Epithelial cell of prostate (primary cell): ENCODE measurements around the gene SET.

ENCODE experiments used
- DNase-seq: peaks from one replicate; pipeline ENCODE4 v3.0.0-alpha.2; 2011; ENCODE audit warnings: low read depth, low spot score
- H3K27ac ChIP-seq: fragments of 450-650 bp; 2 replicates; pipeline ENCODE4 v1.5.1; 2017; ENCODE audit warnings: mild to moderate bottlenecking

Gene SET

GRCh38 chr9:128706671-128707381 is 17.8 kb downstream of the SET start:
- DNase-seq: no peak
- no peak overlapping the region for H3K27ac ChIP-seq

DNA sequence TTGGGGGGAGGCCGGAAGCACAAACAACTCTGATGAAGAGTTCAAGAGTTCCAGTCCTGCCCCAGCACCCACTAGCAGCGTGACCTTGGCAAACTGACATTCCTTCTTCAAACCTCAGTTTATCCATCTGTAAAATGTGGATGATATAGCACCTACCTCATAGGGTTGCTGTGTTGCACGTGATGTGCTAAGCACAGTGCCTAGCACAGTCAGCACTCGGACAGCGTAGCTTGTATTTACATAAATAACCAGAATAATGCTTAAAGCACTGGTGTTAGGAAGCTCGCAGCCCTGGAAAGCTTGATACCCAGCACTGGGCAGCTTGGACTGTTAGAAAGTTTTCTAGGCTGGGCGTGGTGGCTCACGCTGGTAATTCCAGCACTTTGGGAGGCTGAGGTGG is 18.4 kb downstream of the SET start:
- DNase-seq: no peak
- no peak overlapping the region for H3K27ac ChIP-seq

GRCh38 chr9:128712451-128713410 is 23.7 kb downstream of the SET start:
- no peak for DNase-seq
- H3K27ac ChIP-seq: no peak overlapping the region

GRCh38 chr9:128713411-128713780 is 24.4 kb downstream of the SET start:
- DNase-seq: no peak
- H3K27ac ChIP-seq: no peak overlapping the region

DNA sequence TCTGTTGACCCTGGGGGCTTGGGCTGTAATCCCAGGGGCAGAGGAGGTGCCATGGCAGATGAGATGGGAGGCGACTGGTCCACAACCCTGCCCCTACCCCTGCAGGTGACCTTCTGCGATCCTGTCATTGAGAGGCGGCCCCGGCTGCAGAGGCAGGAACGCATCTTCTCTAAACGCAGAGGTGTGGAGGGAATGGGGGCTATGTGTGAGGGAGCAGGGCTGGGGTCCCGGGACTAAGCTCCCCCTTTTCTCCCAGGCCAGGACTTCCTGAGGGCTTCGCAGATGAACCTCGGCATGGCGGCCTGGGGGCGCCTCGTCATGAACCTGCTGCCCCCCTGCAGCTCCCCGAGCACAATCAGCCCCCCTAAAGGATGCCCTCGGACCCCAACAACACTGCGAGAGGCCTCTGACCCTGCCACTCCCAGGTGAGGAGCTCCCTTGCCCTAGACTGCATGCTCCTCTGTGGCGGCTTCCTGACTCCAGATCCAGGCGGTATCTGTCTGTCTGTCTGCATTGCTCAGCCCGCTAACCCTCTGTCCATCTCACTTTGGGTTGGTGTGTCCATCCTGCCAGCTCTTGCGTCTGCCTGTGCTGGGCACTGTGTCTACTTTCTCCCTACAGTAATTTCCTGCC is 25.0 kb downstream of the SET start:
- no peak for DNase-seq

GRCh38 chr9:128714586-128715435 is 25.8 kb downstream of the SET start:
- H3K27ac ChIP-seq: no peak overlapping the region

More for the DNA sequence above, 25.0 kb downstream of the SET start:
- H3K27ac ChIP-seq: no peak overlapping the region

DNA sequence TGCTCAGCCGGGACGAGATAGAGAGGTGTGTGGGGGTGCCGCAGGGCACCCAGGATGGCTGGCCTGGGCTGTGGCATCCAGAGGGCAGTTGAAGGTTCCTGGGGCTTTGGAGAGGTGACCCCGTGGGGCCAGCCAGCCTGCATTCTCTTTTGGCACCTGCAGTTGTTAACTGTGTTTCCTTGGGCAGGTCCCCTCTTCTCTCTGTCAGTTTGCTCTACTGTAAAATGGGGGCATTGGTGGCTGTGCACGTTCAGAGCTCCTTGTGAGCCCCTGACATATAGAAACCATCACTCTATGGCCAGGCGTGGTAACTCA is 26.4 kb downstream of the SET start:
- DNase-seq: no peak
- no peak overlapping the region for H3K27ac ChIP-seq

More at GRCh38 chr9:128714586-128715435, 25.8 kb downstream of the SET start:
- no peak for DNase-seq

DNA sequence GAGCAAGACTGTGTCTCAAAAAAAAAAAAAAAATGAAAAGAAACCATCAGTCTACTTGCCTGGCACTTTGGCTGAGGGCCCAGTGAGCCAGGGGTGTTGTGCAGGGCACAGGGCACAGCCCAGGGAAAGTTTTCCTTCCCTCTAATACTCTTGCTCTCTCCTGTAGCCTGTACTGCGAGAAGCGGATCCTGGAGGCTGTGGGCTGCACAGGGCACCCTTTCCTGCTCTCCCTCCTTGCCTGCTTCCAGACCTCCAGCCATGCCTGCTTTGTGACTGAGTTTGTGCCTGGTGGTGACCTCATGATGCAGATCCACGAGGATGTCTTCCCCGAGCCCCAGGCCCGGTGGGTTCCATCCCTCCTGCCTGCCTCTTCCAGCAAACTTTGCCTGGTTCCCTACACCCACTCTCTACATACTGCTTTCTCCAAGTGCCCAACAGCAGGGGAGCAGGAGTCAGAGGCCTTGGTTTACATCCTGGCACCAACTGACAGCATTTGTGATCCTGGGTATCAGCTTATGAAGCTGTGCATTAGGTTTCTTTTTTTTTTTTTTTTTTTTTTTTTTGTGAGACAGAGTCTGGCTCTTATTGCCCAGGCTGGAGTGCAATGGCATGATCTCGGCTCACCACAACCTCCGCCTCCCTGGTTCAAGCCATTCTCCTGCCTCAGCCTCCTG is 27.7 kb downstream of the SET start:
- H3K27ac ChIP-seq: no peak overlapping the region
- no peak for DNase-seq

GRCh38 chr9:128718047-128718446 is 29.0 kb downstream of the SET start:
- H3K27ac ChIP-seq: no peak overlapping the region
- DNase-seq: no peak

GRCh38 chr9:128718475-128718874 is 29.5 kb downstream of the SET start:
- H3K27ac ChIP-seq: no peak overlapping the region
- no peak for DNase-seq

DNA sequence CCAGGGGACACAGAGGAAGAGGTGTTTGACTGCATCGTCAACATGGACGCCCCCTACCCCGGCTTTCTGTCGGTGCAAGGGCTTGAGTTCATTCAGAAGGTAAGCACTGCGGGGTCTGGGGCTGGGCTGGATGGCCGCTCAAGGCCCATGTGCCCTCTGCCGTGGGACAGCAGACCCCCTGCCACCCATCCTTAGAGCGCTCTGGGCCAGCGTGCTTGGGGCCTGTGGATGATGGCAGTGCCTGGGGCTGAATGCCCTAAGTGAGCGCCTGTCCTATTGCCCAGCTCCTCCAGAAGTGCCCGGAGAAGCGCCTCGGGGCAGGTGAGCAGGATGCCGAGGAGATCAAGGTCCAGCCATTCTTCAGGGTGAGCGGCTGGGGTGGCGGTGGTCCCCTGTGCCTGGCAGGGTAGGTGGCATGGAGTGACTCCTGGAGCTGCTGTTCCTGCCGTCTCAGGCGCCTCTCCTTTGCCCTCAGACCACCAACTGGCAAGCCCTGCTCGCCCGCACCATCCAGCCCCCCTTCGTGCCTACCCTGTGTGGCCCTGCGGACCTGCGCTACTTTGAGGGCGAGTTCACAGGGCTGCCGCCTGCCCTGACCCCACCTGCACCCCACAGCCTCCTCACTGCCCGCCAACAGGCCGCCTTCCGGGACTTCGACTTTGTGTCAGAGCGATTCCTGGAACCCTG is 31.0 kb downstream of the SET start:
- no peak overlapping the region for H3K27ac ChIP-seq
- DNase-seq: no peak

DNA sequence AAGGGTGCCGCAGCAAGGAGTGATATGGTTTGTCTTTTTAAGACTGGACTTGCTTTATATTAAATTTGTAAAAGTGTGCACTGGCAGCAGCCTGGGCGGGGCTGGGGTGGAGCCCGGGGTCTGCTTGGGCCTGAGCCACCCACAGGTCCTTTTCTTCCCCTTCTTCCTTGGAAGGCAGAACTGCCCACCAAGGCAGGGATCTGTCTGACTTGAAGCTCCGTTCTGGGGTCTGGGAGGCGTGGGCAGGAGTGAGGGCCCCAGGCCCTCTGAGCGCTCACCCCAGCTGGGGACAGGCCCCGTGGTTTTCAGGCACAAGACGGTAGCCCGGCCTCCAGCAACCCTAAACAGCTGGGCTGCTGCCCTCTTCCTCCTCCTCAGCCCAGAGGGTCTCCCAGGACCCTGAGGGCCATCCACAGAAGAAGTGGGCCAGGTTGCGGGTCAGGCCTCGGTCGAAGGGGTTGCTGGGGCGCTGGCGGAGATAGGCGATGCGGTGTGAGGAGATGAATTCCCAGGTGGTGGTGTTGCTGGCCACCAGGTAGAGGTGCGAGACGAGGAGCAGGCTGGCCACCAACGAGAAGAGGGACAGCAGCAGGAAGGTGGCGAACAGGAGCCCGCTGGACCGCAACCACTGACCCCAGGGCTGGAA is 31.9 kb downstream of the SET start:
- DNase-seq: no peak

DNA sequence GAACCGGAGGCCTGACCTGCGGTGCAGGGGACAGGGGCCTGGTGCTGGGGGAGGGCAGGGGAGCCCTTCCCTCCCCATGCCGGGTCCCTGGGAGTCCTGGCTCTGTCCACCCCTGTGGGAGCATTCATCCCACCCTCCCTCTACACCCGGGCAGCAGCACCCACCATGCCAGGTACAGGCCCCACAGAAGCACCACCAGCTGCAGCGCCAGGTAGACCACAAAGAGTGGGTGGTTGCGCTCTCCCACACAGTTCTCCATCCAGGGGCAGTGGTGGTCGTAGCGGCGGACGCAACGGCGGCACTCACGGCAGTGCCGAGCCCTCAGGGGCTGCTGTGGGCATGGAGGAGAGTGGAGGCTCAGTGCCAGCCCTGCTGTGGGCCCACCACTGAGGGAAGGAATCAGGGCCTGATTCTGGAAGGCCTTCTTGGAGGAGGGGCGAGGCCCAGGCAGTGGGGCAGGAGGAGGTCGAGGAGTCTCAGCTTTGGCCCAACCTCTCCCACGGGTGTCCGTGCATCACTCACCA is 32.5 kb downstream of the SET start:
- H3K27ac ChIP-seq: no peak overlapping the region
- no peak for DNase-seq

More for the DNA sequence above, 31.9 kb downstream of the SET start:
- H3K27ac ChIP-seq: no peak overlapping the region

DNA sequence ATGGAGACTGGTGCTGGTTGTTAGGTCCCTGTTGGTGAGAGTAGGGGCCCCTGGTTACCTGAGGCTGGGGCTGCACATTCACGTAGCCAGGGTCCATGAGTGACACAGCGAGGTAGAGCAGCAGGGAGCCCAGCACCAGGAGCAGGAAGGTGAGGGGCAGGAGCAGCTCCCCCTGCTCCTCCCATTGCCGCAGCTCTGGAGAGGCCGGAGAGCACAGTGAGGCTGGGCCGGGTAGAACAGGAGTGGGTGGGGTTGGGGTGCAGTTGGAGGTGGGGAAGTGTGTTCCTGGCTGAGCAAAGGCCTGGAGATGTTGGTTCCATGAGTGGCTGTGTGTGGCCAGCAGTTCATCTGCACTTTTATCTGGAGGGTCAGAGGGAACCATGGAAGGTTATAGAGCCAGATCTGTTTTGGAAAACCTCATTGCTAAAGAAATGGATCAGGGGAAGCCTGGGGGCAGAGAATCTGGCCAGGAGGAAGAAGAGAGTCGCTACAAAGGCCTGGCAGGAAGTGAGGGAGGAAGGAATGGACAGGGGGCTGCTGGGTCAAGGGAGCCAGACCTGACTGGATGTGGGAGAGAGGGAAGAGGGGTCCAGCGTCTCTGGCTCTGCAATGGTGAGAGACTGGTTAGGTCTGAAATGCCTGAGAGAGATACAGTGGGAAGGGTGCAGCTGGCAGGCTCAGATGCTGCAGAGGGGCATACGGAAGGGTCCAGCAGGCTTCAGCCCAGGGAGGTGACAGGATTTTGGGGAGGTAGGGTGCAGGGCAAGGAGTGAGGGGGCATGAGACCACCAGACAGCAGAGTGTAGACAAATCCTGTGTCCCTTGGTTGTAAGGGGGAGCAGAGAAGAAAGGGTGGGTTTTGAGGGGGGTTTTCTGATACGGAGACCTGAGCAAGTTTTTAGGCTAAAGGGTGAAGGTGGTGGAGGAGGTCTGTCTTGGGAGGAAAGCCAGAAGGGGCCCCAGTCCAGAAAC is 33.6 kb downstream of the SET start:
- no peak overlapping the region for H3K27ac ChIP-seq

GRCh38 chr9:128723352-128723865 is 34.4 kb downstream of the SET start:
- DNase-seq: no peak
- peak overlapping the region; percentile 13 for H3K27ac ChIP-seq

More for the DNA sequence above, 33.6 kb downstream of the SET start:
- no peak for DNase-seq

DNA sequence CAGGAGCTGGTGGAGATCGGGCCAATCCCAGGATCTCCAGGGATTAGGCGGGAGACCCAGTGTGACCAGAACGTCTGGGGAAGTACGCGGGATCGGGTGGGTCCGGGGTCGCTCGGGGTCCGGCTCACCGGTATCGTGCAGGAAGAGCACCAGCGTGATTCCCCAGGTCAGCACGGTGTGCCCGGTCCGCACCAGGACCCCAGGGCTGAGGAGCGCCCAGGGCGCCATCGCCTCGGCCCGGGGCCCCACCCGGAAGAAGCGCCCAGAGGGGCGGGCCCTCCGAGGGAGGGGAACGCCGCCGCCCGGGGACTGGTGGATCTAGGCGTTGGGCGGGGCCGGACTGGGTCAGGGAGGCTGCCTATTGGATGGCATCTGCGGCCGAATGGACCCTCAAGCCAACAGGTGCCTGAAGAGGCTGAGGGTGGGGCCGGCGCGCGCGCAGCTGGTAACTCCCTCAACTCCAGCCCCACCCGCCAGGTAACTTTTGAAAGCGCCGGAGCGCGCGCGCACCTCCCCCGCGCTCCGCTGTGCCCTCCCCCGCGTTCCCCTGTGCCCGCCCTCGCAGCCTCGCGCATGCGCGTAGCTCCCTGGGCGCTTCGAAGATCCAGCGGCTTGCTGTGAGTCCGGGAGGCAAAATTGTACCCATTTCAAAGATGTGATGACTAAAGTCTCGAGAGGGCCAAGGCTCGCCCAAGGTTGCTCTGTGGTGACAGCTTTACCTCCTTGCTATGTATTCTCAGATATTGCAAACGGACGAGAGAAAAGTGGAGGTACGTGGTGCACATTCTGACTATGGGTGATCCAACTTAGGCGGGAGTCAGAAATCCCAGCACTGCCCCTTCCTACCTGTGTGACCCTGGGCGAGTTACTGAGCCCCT is 35.1 kb downstream of the SET start, which contains the start of gene ZDHHC12:
TSS of gene ZDHHC12 (minus strand) at position 262 of the 878 bp plus-strand sequence. CDS start at position 228, 34 bp downstream.
- DNase-seq: peak; percentile 93
- peak within 1 kb of the TSS; percentile 13 for H3K27ac ChIP-seq
